Fibroblast of skin of left quadriceps (primary cell): ENCODE measurements around the gene FAT3.
A peak's percentile ranks its signal among the peaks of the same experiment; 100 is the strongest.

ENCODE experiments used
- DNase-seq, 2 experiments: peaks; one replicate each; pipeline ENCODE4 v3.0.0-alpha.2; 2013; ENCODE audit warnings: low read depth in 2 of 2

FAT3 gene

DNA sequence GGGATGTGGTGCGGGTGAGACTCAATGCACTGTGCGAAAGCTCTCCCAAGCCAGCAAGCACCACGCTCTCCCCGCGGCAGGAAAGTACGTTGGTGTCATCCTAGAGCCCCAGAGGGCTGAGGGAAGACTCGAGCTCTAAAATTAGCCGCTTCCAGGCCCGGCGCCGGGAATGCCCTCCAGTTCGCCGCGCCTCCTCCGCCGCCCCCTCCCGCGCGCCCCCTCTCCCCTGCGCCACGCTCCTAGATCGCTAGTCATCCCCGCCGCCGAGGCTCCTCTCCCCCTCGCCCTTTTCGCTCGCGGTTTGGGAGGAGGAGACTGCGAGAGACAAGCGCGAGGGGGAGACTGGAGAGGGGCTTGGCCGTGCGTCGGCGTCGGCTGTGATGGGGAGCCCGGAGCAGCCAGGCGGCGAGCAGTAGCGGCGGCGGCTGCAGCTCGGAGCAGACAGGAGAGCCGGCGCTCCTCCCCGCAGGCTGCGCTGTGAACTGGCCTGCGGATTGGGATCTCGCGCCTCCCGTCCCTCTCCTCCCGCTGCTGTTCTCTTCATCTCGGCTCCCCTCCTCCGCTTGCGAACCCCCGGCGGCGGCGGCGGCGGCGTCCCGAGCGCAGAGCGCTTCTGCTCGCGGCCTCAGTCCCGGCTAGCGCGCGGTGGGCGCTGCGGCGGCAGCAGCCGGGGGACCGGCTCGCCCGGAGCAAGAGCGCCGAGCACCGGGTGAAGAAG is at the start of gene FAT3:
TSS of gene FAT3 (plus strand) at position 412 of the 718 bp plus-strand sequence. CDS start 127,295 bp downstream, outside the sequence.
- DNase-seq, result peak; percentile 56 to 62

DNA sequence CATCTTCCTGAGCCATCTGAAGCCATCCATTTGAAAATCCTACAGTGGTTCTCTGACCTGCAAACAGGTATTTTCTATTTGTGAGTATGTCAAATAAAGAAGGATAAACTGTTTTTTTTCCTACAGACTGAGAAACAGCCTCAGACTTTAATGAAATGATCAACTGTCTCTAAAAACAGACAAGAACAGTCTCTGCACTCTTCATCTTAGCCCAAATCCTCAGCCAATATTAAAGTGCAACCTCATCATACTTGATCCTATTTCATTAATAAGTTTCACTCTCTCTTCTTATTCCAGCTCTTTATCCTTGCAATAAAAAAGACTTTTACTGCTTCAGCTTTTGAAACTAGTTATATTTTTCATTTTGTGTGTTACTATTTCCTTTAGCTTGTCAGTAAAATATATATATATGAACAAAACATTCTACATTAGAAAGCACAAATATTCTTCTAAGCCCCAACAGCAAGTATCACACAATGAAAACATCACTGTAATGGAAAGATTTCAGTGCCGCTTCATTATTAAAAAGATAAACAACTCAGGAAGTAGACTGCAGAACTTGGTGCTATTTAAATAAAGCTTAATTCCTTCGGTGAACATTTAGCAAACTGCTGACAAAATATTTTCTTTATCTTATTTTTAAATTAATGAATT is 45.5 kb upstream of the FAT3 start:
- no peak for DNase-seq

DNA sequence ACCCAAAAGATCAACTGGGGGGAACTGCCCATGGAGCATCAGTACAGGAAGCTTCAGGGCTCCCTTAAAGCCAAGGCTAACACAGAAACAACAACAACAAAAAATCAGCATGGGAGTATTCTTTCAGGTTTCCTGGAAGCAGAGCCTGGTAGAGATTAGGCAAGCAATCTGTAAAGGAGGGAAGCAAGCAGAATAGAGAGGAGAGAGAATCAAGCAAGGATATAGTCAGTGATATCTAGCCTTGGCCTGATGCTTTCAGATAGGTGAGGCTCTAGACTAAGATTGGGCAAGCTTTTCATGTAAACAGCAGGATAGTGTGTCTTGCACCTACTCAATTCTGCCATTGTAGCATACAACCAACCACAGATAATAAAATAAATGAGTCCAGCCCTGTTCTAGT is 44.4 kb upstream of the FAT3 start:
- no peak for DNase-seq

DNA sequence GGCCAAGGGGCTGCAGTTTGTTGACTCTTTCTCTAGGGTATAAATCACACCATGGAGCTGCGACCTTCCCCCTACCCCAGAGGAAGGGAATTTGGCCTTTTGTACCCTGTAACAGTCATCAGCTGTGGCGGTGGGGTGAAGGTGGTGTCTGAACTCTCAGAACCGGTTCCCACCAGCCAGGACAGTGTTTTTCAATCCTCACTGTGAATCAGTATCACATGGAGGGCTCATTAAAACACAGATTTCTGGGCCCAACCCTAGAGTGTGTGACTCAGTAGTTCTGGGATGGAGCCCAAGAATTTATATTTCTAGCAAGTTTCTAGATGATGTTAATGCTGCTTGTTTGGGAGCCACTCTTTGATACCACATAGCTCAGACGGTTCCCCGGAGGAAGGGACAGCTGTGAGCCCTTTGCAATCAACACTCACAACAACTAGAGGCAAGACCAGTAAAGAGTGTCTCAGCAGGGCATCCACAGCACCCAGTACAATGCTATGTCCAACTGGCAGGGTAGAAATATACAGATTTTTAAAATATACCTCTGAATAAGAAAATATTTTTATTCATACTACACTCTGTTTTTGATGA is 43.9 kb upstream of the FAT3 start:
- peak; percentile 51 to 55 for DNase-seq

DNA sequence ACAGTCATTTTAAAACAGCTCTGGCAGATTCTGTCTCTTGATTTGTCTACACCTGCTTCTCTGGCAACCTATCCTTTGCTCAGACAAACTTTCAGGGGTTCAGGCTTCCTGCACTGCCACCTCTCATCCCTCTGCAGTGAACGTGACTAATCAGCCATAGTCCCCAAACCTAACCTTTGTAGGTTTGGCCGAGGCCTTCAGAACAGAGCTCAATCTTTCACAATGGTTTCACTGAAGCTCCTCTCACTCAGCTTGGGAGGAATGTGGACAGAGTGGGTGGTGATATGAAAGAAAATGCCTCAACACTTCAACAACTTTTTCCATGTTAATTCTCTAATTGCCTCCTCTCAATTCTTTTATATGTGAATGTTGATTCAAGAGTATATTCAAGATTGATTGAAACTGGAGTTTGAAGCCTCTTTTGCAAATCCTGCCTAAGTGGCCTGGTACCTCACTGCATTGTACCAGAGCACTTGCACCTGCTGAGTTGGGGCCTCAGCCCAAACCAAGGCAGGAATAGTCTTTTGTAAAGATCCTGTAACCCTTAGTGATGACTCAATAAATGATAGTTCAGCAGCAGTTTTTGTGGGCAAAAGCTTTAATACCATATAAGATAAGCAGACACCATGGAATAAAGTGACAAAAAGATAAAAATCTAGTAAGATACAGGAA is 33.9 kb upstream of the FAT3 start:
- no peak for DNase-seq

DNA sequence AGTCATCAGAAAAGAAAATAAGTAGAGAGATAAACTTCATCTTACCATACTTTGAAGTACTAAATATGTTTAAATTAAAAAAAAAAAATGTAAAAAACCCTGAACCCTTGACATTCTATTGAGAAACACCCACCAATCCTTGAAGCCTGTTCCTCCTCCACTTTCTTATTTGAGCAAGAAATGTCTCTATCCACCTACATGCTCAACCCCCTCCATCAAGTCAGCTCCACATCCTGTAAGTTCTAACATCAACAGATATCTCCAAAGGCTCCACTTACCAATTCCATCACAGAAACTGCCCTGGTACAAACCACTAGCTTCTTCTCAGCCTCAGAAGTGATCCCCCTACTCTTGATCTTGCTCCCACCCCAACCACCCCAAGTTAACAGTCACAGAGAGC is 32.5 kb upstream of the FAT3 start:
- no peak for DNase-seq

DNA sequence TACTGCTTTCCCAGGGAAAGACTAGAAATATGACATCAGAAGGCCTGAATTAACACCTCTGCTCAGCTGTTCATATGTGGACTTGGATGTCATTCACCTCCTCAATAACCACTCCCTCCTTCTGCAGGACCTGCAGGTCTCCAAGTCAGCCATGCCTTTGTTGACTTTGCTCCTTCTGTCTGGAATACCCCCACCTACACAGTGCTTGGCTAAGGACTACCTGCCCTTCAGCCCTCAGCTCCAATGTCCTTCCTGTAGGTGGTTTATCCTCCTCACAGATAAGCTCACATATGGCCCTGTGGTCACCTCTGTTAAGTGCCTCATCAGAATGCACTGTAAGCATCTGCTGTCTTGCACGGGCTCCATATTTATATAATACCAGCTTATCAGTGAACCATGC is 26.4 kb upstream of the FAT3 start:
- DNase-seq, result no peak

DNA sequence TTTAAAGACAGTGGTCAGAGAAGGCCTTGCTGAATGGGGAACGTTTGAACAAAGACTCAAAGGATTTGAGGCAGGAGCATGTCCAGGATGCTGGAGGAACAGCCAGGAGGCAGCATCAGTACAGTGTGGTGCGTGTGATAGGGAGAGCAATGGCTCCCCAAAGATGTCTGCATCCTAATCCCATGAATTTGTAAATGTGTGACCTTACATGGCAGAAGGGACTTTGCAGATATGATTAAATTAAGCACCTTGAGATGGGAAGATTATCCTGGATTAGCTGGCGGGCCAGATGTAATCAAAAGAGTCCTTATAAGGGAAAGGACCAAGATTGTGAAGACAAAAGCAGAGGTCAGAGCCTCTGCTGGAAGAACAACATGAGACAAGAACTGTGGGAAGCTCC is 24.6 kb upstream of the FAT3 start:
- no peak for DNase-seq

DNA sequence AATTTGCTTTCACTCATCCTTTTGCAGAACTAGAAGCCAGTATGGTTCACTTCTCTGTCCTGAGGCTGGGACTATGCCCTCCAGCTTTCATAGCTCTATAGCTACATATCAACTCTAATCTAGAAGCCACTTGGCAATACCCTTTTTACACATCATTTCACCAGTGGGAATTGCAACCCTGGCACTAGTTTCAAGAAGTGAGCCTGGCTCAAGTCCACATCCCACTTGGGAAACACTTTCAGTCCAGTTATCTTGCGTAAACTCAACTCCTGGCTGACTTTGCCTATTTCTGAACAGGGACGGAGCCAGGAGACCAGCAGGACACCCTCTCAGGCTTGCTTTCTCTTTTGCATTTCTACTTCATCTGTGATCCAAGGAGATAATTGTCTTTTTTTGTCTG is 19.9 kb upstream of the FAT3 start:
- no peak for DNase-seq

DNA sequence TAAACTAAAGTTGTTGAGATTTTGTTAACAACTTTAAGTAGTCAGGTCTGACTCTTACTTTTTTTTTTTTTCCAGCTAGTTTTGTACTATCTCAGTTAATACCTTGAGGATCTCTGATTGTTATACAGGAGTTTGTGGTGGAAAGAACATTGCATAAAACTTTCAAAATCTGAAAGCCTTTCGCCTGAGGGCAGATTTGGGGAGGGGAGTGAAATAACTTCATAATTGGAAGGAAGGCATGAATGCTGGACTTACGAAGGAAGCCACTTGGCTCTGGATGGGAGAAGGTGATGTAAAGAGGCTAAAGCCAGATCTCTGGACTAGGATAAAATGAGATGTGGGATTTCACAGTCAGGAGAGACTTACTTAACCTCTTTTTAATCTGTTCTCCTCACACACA is 18.2 kb upstream of the FAT3 start:
- DNase-seq, result no peak

DNA sequence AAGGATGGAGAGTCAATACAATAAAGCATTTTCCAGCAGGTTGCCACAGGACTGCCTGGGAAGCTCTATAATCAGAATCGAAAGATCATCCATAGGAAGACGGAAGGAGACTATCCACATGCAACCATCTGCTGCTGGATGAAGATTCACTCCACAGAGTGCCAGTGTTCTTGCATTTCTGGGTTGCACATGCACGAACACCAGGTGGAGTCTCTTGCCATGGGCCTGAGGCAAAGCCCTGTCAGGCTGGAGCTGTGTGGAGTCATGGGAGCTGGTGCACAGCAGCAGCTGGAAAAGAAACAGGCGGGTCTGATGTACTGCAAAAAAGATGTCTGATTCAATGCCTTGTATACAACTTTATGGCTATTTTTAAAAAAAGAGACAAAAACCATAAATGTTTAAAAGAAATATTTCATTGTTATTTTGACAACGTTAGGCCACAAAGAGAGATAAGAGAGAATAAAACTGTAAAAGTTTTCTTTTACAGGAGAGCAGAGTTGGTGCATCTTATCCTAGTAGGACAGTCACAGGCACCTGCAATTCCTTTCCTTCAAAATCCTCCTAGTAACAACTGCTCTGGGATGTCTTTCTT is 12.9 kb upstream of the FAT3 start:
- no peak for DNase-seq

DNA sequence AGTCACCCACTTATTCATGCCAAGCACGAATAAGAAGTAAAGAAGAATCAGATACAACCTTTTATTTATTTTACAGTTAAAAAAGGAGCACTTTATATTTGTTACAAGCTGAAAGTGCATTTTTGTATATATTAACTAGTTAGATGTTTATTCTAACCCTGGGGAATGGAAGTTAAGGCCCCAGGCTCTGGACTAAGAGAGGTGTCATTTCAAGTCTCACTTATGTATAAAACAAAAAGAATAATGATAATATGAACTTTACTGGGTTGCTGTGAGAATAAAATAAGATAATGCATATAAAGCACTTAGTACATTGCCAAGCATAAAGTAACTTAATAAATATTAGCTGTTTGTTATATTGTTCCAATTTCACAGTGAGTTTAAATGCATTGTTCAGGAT is 12.1 kb upstream of the FAT3 start:
- no peak for DNase-seq

DNA sequence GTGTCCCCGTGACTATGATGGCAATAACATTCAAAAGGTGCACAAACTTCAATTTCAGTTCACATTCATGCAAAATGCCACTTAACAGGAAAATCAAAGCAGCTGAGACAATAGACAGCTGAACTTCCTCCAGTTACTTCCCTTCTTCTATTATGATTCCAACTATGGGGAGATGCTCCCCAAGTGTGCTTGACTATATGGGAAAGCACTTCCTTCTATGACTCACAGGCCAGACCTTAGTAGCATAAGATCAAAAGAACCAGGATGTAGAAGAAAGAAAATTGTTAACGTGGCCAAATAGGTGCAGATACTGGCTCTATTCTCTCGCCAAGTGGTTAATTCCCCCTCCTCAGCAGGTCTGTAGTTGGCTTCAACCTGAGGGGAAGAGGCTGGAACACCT is 7.8 kb upstream of the FAT3 start:
- DNase-seq, result no peak

DNA sequence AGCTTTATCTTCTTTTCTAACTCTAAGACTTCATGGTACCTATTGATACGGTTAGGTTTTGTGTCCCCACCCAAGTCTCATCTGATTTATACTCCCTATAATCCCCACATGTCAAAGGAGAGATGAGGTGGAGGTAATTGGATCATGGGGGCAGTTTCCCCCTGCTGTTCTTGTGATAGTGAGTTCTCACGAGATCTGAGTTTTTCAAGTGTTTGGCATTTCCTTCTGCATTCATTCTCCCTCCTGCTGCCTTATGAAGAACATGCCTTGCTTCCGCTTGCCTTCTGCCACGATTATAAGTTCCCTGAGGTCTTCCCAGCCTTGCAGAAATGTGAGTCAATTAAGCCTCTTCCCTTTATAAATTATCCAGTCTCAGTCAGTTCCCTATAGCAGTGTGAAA is 5.1 kb upstream of the FAT3 start:
- DNase-seq, result no peak

DNA sequence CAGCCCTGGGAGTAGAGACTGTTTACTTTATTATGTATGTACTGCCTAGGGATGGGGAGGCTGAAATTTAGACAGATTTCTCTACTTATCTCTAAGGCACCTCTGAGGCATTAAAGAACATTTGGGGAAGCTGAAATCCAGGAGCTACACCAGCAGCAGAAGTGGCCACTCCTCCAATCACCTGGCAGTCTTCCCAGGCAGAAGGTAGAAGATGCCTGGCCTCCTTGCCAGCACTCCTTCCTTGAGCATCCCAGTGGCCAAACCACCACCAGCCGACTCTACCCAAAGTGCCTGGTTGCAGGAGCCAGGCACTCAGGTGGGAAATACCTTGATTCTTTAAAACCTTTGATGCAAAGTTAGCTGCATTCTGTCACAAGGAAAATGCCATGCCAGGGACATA is 1.9 kb upstream of the FAT3 start:
- no peak for DNase-seq

DNA sequence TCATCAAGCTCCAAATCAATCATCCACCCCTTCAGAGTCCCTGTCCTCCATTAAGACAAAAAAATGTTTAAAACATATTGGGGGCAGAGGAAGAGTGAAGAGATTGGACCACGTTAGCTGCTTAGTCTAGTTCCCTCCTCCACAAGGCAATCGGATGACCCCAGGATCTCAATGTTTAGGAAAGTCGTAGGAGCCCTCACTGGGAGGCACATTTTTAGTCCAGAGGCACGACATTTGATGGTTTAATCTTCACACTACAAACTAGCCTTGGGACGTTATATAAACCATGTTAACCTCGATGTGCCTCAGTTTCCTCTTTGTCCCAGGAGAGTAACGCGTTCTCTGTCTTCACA is 588 bp upstream of the FAT3 start:
- no peak for DNase-seq

DNA sequence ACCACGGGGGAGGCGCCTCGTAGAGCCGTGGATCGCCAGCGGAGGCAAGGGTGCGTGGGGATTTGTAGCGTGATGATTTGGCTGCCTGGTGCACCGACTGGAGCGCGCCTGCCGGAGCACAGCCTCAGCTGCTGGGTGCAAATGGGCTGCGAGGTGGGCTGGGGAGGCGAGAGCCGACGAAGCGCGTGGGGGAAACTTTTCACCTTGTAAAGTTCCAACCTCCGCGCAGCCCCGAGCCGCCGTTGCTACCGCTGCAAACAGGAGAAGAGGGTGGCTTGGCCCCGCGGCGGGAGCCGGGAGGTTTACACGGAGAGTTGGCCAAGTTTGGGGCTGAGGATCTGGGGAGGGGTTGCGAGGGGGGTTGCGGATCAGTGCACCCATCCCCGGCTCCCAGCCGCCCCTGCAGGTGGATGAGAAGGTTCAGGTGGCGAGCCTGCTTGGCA is 528 bp downstream of the FAT3 start:
- DNase-seq, result no peak

DNA sequence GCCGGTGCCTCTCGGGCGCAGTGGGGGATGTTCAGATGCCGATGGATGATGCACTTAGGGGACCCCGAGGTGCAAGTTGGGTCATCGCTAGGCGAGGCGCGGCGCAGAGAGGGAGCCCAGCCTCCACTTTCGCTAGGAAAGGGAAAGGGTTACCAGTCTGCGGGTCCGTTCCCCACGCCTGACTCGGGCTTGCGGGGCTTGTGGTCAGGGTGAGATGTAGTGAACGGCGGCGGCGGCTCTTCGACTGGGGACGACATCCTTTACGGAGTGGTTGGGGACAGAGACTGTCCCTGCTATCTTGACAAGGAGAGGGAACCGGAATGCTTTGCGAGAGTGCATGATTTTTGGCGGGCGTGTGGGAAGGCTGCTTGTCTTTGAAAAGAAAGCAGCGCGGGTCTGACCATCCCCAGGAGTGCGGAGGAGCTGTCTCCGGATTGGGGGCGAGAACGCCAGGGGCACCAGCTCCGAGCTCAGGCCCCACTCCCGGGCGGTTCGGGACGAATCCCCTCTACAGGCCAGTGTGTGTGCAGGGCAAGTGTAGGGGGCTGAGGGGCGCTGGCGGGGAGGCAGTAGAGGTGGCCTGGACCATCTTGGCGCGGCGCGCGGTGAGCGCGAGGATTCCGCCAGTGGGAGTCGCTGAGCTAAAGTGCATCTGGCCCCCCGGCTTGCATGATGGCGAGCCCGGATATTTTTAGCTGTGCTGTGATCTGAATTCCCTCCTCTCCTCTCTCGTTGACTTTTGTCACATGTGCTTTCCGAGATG is 1.1 kb downstream of the FAT3 start:
- DNase-seq, result no peak

DNA sequence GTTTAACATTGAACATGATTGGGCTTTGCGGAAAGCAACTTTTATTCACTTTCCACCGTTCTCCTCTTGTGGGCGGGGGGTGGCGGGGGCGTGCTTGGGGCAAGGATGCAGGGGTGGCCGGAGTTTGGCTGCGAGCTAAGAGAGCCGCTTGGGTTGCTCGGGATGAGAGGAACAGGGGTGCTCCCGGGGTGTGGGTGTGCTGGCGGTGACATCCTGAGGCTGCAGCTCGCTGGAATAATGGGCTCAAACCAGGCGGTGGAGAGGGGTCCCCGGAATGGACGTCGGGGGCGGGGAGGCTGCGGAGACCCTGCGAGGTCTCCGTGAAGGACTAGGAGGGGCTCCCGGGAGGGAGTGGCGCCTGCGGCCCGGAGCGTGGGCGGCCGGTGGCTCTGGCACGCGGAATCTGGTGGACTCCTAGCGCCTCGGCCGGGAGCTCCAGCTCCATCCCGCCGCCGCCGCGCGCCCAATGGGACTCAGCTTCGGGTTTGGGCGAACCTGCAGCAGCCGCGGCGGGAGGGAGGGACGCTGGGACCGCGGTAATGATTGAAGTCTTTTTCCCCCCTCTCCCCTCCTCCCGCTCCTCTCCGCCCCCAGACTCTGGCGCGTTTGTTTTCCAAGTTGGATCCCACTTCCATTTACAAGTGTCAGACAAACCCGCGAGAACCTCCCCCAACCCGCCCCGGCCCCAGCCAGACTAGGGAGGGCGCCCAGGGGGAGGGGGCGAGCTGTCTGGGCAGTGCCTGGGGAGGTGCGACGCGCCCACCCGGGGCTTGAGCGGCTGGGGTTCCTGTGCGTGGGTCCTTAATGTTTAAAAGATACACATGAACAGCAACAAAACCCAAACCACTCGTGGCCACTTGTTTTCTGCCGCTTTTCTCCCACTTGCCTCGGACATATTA is 2.0 kb downstream of the FAT3 start:
- DNase-seq, result no peak

DNA sequence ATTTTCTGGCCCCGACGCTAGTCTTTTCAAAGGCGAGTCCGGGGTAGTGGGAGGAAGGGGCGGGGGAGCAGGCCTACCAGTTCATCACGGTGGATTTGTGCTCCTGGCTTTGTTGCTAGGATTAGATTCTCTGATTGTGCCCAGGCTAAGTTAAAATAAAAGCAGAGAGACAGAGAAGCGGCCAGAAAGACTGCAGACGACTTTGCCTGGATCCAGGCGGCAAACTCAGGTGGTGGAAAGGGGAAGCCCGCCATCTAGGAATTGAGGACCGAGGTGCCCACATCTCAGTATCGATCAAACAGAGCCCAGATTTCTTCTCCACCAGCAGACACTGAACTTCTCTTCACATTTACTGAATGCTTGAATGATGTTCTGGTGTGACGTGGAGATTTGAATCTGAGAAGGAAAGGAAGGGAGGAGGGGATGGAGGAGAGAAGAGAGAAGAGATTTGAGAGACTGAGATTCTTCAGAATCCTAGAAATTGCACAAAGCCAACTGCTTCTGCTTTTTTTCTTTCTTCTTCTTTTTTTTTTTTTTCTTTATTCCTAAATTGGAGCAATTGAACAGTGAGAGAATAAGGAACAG is 2.7 kb downstream of the FAT3 start:
- DNase-seq, result no peak
